Umbilical cord (tissue), 2 donors: ENCODE measurements around the gene PLA2G4B. TPM values are rescaled to one million over a fixed set of nuclear protein-coding genes. Genes with fewer than 3 reads are reported as not detected.

Source experiments
- DNase-seq: peaks from one replicate; pipeline ENCODE4 v3.0.0-alpha.2; 2015; ENCODE audit warnings: low spot score
- total RNA-seq: library from RNA; depleted of rRNA; stranded (reverse); fragments of >200 nt; gene quantifications from one replicate; pipeline ENCODE4 v1.2.3, GENCODE V29; 2014; ENCODE audit warnings: low replicate concordance; ENCODE audit not compliant: insufficient read depth

PLA2G4B gene
- 0.24 TPM for total RNA-seq

DNA sequence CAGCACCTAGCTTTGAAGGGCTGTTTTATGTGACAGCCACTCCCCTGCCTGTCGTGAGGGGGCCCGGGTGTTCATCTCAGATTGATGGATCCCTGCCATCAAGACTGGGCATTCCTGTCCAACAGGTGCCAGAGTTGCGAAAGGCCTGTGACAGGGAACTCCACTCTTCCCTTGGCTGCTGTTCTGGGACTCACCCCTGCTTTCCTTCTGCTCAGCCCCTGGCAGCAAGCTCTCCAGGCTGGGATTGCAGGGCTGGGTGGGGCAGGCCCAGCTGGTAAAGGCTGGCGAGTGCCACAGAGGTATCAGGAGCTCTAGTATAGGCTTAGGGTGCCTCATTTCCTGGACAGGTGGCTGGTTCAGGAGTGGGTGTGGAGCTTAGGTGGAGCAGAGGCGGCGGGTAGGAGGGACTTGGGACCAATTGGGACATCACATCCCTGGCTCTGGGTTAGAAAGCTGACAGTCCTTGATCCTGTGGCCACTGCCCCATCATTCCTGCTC is at the start of gene PLA2G4B:
PLA2G4B (plus strand) TSS at position 448 of the 498 bp plus-strand sequence. CDS start 67 bp downstream, outside the sequence.
- no peak for DNase-seq

- peak; percentile 36 for DNase-seq
Measured at GRCh38 chr15:41789236-41789635, 49.4 kb upstream of the PLA2G4B start.

GRCh38 chr15:41789662-41790061 is 49.0 kb upstream of the PLA2G4B start:
- DNase-seq = no peak

GRCh38 chr15:41790169-41790568 is 48.5 kb upstream of the PLA2G4B start:
- no peak for DNase-seq

DNA sequence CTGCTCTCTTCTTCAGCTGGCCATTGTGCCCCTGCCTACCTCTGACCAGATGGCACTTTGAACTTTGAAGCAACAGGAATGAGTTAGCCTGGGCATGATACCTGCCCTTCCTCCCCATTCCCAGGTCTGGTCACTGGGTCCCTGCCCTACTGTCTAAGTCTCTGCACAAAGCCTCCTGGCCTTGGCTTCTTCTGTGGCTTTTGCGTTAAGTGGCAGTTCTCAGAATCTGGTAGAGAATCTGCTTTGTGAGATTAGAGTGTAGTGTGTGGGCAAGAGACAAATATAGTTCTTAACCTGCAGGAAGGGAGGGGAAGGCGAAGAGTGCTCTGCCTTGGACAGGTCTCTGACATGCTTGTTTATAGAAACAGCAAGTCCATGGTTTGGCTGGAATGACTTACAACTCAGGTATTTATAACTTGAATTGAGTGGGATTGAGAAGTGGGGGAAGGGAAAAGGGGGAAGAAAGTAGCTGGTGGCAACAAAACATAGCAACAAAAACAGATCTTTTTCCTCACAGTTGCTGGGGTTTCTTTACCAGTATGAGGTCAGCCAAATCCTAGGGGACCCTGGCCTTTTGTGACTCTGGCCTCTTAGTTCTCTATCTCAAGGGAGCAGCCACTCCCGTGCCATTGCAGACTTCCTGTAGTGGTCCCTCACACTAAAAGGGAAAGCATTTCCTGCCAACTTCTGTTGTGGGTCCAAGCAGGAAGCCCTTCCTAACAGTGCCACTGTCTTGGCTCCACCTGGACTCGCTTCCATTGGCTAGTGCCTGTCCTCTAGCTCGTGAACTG is 47.7 kb upstream of the PLA2G4B start:
- DNase-seq = peak; percentile 26

DNA sequence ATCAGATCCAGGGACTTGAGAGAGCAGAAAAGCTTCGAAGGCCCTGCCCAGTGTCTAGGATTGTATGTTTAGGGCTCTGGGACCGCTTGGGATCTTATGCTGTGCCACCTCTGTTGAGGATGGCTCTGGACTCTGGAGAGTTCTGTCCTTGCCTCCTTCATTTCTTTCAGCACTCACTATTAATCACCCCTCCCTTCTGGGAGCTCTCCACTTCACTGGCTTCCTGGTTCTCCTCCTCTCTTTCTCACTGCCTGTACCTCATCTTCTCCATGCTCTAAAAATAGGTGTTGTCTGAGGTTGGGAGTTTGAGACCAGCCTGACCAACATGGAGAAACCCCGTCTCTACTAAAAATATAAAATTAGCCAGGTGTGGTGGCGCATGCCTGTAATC is 47.1 kb upstream of the PLA2G4B start:
- no peak for DNase-seq

DNA sequence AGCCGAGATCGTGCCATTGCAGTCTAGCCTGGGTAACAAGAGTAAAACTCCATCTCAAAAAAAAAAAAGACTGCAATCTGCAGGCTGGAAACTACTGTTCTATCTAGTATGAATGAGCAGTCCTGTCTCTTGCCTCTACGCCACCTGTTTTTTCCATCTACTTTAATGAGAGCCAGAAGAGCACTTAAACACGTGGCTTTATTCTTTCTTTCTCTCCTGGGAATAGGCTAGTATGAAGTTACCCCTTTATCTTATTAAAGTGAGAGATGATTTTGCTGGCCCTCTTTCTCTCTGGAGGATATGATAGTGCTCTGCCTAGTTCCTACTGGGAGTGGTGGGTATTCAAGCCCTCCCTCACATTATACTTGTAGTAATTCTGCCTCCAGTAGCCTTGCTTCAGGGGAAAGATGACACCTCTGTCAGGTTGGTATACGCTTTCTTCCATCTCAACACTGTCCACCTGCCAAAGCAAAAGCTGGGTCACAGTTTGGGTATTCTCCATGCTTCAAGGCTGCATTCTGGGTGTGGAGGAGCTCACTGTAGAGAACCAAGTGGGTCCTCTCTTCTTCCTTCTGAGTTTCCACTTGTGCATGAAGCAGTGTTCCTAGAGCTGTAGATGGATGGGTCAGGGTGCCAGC is 46.5 kb upstream of the PLA2G4B start:
- DNase-seq = no peak

DNA sequence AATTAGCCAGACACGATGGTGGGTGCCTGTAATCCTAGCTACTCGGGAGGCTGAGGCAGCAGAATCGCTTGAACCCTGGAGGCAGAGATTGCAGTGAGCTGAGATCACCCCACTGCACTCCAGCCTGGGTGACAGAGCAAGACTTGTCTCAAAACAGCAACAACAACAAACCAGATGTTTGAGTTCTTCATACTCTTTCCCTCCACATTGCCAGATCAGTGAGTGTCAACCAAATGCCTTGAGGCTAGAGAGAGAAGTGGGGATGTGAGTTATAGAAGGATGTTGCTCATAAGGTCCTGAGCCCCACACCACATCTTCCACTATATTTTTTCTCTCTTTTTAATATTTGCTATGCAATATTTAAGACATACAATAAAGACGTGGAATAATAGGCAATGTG is 44.6 kb upstream of the PLA2G4B start:
- DNase-seq = peak; percentile 22

DNA sequence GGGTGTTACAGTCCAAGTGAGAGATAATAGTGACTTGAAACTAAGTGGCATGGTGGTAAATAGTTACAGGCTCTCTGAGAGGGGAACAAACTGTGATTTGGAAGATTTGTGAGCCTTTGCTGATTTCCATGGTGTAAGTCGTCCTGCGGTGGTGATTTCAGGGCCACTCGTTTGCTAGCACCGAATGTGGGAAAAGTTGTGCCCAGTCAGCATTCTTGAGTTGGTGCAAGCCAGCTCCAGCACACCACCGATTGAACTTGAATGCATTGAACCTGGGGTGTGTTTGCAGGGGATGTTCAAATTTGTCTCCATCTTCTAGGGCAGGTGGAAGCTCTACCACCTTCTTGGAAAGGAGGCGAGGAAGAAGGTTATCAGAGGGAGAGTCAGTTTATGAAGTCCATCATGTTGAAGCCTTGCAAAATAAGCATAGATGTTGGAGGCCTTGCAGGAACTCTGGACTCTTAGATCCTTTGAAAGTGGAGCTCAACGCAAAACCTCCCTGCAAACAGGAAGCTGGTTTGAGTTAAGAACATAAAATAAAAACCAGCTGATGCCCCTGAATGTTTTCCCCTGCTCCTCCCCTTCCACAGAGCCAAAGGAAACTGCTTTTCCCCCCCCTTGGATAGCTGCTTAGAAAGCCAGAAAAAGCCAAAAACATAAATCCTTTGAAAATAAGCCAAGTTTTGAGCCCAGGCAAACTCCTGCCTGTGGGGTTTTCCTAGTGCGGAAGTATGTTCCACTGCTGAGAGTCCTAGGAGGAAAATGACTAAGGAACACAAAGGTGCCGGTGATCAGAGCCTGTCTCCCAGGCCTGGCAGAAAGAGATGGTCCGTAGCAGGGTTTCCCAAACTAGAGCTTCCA is 42.4 kb upstream of the PLA2G4B start:
- DNase-seq = peak; percentile 93

DNA sequence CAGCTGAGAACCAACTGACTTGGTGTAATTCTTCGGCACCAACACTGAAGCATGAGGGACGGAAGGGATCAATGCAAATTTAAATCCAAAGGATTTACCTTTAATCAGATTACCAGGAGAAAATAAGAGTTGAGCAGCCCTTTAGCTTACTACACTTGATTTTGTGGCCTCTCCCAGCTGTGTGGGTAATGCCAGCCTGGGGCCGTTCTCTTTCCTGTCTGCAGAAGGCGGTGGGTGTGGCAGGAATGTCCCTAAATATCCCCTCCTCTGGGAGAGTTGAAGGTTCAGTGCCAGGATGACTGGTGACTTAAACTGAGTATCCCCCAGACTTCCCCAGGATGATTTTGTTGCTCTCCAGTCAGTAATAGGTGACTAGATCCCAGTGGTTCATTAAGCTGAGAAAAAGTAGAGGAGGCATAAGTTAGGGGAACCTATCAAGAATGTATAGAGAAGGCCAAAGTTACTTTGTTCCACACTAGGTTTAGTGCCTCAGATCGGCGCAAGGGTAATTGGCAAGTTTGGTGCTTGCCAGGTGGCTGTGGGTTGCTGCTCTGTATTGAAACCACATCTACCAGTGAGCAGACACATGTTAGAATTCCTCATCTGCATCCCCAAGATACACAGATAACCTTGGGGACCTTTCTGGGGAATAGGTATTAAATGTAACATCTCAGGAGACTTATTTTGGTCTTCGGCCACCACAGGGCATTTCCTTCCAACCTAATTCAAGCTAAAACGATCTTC is 41.3 kb upstream of the PLA2G4B start:
- no peak for DNase-seq

- no peak for DNase-seq
Measured at GRCh38 chr15:41798607-41799487, 39.8 kb upstream of the PLA2G4B start.

- DNase-seq = no peak
Measured at GRCh38 chr15:41799488-41799805, 39.2 kb upstream of the PLA2G4B start.

DNA sequence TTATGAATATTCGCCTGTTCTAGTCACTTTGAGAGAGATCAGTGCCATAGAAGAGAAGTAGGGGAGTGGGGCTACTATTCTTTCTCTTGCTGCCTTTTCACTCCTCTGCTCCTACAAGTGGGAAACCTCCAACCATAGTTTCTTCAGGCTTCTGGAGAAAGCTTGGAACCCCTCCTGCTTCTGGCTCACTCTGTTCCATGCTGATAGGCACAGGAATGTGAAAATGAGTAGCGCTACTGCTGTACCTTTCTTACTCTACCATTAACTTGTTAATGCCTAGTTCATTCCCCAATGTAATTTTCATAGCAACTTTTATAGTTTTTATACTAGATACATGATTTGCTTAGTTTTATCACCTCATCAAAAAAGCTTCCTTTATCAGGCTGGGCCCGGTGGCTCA is 37.5 kb upstream of the PLA2G4B start:
- DNase-seq = no peak

GRCh38 chr15:41801850-41802455 is 36.7 kb upstream of the PLA2G4B start:
- DNase-seq = no peak

DNA sequence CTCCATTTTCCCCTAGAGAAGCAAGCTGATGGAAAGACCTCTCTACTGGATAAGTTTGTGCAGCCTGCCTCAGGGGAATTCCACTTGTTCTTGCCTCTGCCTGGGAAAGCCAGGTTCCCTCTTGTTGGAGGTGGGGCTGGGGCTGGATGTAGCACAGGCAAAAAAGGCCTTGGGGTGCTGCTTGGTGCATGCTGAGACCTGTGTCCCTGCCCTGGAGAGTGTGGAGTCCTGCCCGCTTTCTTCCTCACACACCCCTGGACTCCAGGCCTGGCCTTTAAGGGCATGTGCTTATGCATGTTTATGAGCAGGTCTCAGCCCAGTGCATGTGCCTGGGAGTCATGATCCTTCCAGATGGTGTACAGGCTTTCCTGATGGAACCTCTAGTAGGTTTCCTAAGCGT is 34.3 kb upstream of the PLA2G4B start:
- peak; percentile 62 for DNase-seq

- peak; percentile 56 for DNase-seq
Measured at GRCh38 chr15:41804916-41805666, 33.6 kb upstream of the PLA2G4B start.

DNA sequence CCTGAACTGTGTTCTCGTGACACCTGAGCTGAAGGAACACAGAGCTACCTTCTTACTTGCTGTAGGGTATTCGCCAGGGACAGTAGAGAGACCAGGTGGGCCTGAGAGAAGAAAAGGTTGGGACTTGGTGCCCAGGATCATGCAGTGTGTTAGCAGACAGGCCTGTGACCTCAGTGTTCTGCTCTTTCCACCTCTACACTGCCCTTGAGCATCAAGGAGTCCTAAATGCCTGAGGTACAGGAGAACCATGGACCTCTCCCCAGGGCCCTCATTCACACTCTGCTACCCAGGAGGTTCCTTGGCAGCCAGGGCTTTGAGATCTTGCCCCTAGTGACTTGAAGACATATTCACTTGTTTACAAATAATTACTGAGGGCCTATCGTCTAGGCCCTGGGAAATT is 32.9 kb upstream of the PLA2G4B start:
- no peak for DNase-seq

DNA sequence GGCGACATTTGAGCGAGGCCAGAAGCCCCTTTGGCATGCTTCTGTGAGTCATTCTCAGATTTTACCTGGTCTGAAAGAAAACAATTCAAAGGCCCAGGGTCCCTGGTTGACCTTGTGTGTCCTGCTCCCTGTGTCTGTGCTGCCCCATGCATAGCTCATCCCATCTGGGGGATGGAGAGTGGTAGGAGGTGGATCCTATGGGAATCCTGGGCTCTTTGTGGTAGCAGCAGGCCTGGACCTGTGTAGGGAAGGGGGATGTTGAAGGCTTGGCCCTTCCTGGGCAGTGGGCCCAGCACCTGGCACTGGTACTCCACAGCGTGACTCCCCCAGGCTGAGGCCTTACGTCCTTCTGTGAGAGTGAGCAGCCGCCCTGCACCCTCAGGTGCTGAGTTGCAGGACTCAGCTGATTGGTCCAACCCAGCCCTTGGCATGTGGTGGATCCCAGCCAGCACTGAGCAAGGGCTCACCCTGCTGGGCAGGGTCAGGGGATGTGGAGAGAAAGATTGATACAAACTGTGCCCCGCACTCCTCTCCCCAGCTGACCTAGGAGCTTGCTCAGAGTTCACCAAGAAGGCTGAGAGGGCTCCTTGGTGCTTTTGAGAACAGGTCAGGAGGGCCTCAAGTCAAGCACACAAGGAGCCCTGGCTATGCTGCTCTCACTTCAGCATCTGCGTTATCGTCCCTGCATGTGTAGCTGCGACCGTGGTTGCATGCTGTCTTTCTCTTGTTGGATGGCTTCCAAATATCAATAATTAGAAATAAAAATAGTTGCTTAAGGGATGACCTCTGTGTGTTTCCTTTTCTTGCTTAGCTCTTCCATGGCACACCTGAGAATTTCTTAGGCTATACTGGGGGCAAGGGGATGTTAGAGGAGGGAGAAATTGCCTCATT is 32.1 kb upstream of the PLA2G4B start:
- DNase-seq = no peak
